Spleen (tissue), 3 donors: ENCODE data around the gene NXN.

Experiments
- POLR2A ChIP-seq, 3 donors: fragments of 450-650 bp; IDR thresholded peaks; one replicate each; pipeline ENCODE4 v1.5.1; 2017; ENCODE audit warnings: antibody characterized with exemption in 3 of 3, mild to moderate bottlenecking in 1 of 3
- POLR2AphosphoS5 ChIP-seq, 3 donors: sonication (generic); formaldehyde crosslinking; IDR thresholded peaks; one replicate each; pipeline ENCODE4 v1.5.1; 2017; ENCODE audit warnings: antibody characterized with exemption in 3 of 3

DNA sequence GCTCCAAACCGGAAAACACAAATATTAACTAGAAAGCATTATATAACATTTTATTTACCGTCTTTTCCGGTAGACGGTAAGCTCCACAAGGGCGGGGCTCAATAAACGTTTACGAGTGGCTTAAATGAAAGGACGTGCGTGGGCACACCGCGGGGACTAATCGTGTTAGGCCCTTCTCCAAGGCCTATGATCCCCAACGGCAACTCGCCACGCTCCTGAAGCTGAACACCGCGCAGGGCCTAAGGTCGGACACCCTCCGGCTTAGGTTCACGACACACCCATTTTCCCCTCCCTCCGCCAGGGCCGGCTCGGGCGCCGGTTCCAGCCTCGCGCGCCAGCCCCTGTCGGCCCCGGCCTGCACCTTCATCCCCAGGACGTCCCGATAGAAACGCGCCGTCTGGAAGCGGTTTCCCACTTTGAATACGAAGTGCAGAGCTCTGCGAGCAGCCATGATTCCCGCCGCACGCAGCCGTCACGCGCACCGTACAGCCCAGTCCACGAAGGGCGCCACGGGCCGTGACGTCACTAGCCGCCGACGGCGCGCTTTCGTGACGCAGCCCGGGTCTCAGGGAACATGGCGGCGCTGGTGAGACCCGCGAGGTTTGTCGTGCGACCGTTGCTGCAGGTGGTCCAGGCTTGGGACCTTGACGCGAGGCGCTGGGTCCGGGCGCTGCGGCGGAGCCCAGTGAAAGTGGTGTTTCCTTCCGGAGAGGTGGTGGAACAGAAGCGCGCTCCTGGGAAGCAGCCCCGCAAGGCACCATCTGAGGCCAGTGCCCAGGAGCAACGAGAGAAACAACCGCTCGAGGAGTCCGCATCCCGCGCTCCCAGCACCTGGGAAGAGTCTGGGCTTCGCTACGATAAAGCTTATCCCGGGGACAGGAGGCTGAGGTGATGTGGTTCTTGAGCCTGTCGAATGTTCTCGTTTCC is 197.5 kb downstream of the NXN start, which contains the start of the genes GLOD4 and MRM3:
- TF ChIP-seq POLR2A (IDR thresholded peaks at IDR 0.05) (peak; percentile 52 to 82 (median 64)), POLR2AphosphoS5 (IDR thresholded peaks at IDR 0.05) (peak; percentile 98 to 100 (median 99))
